ENCODE data around the gene CGB8.
"Not testable (repeated sequence)": the region's sequence is repeated elsewhere in the genome, so short reads cannot be mapped to it uniquely, and the experiment has no call there.

The CGB8 gene

DNA sequence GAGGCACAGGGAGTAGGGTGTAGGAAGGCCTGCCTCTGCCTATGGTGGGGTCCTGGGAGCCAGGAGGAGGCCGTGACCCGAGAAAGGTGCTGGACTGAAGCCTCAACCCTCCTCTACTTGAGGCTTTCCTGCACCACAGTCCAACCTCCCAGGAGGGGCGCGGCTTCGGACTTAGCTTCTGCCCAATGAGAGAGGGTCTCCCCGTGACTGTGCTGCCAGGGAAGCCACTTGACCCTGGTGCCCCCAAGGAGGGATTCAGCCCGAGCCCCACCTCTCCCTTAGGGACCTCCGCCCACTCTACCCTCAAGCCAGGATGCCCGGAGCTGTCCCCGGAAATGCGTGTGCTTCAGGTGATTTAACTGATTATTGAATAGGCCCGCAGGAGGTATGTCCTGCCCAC is at the start of gene CGB8:
TSS of gene CGB8 (minus strand) at position 101 of the 400 bp plus-strand sequence. CDS start 372 bp downstream, outside the sequence.
- DNase-seq (ENCODE audit: low read depth) = not testable (repeated sequence)

- DNase-seq (ENCODE audit: low read depth) = peak; percentile 60
Measured at GRCh38 chr19:49097453-49098288, 48.8 kb upstream of the CGB8 start.

DNA sequence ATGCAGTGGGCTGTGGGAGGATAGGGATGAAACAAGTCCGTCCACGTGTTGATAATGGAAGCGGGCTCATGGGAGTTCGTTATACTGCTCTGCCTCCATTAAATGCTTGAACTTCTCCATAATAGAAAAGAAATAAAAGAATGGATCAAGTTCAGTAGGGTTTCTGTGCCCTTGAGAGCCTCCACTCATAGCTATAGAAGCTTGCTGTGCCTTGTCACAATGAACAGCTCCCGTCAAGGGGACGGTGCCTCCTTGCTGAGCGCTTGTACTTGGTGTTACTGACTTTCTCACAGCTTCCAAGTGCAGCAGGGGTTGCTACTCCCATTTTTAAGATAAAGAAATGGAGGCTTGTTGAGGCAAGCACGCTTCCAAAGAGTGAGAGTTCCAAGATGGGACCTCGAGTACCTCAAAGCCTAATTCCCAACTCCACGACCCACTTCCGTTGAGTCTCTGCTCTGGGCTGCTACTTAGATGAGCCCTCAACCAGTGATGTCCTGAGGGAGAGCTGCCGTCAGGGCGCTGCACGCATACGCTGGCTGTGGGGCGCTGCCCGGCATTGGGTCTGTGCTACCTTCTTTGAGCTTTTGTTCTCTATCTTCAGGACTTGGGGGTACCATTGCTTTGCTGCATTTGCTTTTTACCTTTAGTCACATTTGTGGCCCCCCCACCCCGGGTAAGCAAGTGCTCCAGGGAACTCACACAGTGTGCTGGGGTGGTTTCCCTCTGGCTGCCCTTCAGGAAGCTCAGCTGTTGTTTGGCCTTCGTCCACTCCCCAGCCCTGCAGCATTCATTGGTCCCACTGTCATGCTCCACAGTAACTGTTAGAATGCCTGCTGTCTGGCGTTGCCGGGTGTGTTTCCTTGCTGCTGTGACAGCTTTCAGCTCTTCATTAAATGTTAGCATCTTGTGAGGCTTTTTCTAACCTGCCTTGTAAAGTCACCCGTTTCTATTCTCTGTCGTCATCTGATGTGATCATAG is 45.9 kb upstream of the CGB8 start:
- DNase-seq (ENCODE audit: low read depth) = no peak

- no peak for DNase-seq (ENCODE audit: low read depth)
Measured at GRCh38 chr19:49092686-49093085, 43.8 kb upstream of the CGB8 start.

DNA sequence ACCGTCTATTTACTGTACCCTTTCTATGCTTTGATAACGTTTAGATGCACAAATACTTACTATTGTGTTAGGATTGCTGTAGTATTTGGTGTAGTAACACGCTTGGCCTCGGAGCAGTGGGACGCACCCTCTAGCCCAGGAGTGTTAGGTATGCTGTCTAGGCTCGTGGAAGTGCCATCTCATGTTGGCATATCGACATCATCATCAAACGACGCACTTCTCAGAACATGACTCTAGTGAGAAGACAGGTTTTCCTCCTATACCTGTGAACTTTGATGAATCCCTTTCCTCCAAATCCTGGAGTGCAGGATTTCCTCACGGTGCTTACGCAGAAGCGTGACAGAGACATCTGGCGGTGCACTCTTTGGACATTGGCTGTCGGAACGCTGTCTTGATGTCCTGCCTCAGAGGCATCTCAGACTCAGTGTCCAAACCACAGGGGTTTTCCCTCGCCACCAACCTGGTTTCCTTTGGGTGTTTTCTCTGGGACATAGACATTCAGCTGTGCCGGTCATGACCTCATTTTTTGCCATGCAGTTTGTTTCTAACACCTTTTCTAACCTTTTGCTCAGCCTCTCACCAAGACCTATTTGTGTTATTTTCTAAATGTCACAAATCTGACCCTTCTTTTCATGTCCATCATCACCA is 42.6 kb upstream of the CGB8 start:
- DNase-seq (ENCODE audit: low read depth) = no peak

- no peak for DNase-seq (ENCODE audit: low read depth)
Measured at GRCh38 chr19:49086296-49086695, 37.4 kb upstream of the CGB8 start.

DNA sequence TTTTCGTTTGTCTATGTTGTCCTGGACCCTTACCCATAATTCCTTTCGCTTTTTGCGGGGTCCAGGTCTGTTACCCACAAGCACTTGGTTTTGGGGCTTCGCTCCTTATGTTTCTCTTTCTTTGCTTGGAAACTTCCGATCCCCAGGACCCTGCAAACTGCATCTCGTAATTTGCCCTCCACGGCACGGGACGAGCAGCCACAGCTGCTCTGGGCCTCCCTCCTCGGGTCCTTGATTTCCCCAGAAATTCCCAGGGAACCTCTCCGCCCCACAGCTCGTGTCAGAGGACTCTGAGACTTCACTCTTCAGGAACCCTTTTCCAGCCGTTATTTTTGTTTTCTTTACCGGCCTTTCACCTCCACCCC is 36.9 kb upstream of the CGB8 start:
- no peak for DNase-seq (ENCODE audit: low read depth)

GRCh38 chr19:49085020-49085867 is 36.3 kb upstream of the CGB8 start, which contains the start of gene SNRNP70:
SNRNP70 (plus strand) TSS chr19:49085451; CDS start chr19:49086415, 964 bp downstream.
- peak; percentile 99 for DNase-seq (ENCODE audit: low read depth)

GRCh38 chr19:49084206-49085019 is 35.5 kb upstream of the CGB8 start:
- no peak for DNase-seq (ENCODE audit: low read depth)

DNA sequence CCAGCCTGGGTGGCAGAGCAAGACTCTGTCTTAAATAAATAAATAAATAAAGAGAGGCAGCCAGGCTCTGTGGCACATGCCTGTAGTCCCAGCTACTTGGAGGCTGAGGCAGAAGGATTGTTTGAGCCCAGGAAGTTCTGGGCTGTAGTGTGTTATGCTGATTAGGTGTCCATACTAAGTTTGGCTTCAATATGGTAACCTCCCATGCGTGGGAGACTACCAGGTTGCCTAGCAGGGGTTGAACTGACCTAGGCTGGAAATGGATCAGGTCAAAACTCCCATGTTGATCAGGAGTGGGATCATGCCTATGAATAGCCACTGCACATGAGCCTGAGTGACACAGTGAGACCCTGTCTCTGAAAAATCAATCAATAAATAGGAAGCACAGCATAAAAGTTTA is 32.4 kb upstream of the CGB8 start:
- no peak for DNase-seq (ENCODE audit: low read depth)

DNA sequence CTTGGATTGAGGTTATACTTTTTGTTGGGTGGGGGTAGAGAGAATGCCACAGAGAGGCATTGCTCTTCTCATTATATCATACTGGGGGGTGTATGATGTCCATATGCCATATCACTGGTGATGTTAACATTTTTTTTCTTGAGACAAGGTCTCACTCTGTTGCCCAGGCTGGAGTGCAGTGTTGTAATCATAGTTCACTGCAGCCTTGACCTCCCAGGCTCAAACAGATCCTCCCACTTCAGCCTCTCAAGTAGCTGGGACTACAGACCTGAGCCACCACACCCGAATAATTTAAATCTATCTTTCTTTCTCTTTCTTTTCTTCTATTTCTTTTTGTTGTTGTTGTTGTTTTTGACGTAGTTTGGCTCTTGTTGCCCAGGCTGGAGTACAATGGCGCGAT is 31.5 kb upstream of the CGB8 start:
- DNase-seq (ENCODE audit: low read depth) = no peak

- not testable (repeated sequence) for DNase-seq (ENCODE audit: low read depth)
Measured at GRCh38 chr19:49074869-49075268, 26.0 kb upstream of the CGB8 start.

DNA sequence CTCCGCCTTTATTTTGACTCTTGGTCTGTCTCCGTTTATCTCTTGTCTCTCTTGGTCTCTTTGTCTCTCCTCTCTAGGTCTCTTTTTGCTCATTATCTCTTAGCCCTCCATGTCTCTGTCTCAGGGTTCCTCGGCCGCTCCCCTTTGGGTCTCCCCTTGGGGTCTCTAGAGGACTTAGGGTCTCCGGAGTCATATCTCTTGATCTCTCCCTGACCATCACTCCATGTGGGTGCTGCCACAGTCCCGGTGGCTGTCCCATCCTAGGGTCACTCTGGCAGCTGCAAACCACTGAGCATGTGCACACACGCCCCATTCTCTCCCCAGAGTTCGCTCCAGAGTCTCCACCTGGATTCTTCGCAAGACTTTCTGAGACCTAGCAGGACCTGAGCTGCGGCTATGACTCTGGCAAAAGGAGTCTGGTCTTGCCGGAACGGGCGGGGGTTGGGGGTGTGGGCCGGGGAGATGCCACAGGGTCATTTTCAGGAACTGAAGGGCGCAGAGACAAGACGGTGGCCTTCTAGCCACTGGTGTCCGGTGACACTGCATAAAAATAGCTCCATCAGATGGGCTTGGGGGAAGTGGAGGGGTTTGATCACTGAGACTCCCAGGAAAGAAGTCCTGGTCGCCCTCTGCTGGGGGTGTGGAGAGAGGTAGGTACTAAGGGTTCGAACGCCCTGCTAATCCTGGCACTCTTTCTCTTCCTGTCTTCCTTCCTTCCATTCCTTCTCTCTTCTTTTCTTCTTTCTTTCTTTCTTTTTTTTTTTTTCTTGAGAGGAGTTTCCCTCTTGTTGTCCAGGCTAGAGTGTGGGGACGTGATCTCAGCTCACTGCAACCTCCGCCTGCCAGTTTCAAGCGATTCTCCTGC is 24.8 kb upstream of the CGB8 start:
- no peak for DNase-seq (ENCODE audit: low read depth)

DNA sequence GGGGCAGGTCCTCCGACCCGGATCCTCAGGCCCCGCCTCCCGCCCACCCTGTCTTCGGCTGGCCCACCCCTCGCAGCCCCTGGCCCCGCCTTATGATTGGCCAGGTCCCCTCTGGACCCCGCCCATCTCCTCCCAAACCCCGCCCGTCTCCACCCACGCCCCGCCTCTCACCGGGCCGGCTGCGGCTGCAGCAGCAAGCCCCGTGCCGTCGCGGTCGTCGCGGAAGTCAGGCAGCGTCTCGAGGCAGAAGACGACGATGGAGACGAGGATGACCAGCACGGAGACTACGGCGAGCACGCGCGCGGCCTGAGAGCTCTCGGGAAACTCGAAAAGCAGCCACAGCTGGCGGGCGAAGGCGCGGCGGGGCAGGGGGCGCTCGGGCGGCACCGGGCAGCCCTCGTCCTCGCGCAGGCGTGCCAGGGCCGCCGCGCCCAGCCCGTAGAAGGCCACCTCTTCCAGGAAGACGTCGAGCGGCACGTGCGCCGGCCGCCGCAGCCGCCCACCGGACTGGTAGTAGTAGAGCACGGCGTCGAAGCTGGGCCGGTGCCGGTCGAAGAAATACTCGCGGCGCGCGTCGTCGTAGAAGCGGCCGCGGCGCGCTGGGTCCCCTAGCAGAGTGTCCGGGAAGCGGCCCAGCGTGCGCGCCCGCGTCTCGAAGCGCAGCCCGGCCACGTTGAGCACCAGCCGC is 23.1 kb upstream of the CGB8 start:
- DNase-seq (ENCODE audit: low read depth) = no peak

GRCh38 chr19:49070416-49070815 is 21.5 kb upstream of the CGB8 start:
- DNase-seq (ENCODE audit: low read depth) = no peak

DNA sequence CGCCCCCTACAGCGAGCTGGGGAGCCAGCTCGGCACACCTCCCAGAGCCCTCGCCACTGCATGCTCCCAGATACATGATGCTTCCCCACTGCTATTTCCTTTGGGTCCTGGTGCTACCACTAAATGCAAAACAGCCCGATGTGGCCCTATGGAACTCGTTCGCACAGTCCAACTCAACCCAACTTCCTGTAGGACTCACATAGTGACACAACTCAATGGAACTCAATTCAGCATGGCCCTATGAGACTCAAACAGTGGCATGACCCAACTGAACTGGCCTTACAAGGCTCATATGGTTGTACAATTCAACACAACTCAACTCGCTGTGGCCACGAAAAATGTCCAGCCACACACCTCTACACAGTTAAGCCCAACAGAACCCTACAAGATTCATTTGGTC is 20.1 kb upstream of the CGB8 start:
- DNase-seq (ENCODE audit: low read depth) = no peak

DNA sequence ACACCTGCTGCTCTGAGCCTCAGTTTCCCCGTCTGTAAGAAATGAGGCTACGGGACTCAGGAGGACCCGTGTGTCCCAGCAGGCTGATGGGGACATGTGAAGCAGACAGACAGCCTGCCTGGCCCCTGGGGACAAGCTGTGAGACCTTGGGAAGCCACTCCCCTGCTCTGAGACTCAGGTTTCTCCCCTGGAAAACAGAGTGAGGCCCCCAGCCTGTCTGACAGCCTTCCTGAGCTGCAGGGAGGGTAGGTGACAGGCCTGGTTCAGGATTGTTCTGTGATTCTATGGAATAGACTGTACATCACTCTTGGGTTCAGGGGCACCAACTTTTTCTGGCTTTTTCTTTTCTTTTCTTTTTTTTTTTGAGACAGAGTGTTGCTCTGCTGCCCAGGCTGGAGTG is 18.6 kb upstream of the CGB8 start:
- no peak for DNase-seq (ENCODE audit: low read depth)

GRCh38 chr19:49065905-49066512 is 17.1 kb upstream of the CGB8 start:
- no peak for DNase-seq (ENCODE audit: low read depth)
